HG03175 (cell line): ENCODE measurements around the gene KHDC4.
A peak's percentile ranks its signal among the peaks of the same experiment; 100 is the strongest.
"Not testable (repeated sequence)": the region's sequence is repeated elsewhere in the genome, so short reads cannot be mapped to it uniquely, and the experiment has no call there.

Experiments used
- ATAC-seq: cut with Tn5 transposase; IDR thresholded peaks from one replicate; pipeline ENCODE4 v1.9.1; 2021; ENCODE audit warnings: mild to moderate bottlenecking, moderate library complexity; ENCODE audit not compliant: unreplicated experiment

The KHDC4 gene

DNA sequence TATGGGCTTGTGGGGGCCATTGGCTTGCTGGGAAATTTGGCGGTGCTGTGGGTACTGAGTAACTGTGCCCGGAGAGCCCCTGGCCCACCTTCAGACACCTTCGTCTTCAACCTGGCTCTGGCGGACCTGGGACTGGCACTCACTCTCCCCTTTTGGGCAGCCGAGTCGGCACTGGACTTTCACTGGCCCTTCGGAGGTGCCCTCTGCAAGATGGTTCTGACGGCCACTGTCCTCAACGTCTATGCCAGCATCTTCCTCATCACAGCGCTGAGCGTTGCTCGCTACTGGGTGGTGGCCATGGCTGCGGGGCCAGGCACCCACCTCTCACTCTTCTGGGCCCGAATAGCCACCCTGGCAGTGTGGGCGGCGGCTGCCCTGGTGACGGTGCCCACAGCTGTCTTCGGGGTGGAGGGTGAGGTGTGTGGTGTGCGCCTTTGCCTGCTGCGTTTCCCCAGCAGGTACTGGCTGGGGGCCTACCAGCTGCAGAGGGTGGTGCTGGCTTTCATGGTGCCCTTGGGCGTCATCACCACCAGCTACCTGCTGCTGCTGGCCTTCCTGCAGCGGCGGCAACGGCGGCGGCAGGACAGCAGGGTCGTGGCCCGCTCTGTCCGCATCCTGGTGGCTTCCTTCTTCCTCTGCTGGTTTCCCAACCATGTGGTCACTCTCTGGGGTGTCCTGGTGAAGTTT is 7.8 kb upstream of the KHDC4 start:
- no peak for ATAC-seq

DNA sequence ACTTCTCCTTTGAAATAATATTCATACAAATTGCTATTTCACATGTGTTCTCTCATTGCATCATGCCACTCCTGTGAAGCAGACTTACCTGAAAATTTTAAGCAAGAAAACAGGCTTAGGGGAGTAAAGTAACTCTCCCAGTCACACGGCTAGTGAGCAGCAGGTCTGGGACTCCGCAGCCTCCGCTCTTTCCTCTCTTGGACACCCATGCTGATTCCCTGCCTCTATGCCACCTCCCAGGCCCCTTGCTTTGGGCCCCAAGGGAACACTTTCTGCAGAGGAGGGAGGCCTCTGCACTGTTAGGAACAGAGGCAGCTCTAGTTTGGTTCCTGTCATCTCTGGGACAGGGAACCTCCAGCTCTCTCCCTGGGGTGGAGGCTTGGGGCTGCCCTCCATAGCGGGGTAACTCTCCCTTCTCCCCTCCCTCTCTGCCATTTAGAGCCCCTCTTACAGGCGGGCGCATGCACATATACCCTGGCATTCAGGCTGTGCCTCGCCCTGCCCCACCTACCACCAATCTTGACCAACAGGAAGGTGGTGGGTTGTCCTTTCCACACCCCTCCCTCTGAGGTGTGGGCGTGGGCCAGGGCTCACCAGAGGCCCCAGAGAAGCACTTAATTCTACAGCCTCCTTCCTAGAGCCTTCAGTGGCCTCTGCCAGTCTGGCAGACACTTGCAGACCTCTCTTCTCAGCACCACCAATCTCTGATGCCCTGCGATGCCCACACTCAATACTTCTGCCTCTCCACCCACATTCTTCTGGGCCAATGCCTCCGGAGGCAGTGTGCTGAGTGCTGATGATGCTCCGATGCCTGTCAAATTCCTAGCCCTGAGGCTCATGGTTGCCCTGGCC is 7.0 kb upstream of the KHDC4 start, which contains the start of gene RXFP4:
RXFP4 (plus strand) TSS at position 646 of the 852 bp plus-strand sequence; CDS start at position 718, 72 bp downstream.
- no peak for ATAC-seq

DNA sequence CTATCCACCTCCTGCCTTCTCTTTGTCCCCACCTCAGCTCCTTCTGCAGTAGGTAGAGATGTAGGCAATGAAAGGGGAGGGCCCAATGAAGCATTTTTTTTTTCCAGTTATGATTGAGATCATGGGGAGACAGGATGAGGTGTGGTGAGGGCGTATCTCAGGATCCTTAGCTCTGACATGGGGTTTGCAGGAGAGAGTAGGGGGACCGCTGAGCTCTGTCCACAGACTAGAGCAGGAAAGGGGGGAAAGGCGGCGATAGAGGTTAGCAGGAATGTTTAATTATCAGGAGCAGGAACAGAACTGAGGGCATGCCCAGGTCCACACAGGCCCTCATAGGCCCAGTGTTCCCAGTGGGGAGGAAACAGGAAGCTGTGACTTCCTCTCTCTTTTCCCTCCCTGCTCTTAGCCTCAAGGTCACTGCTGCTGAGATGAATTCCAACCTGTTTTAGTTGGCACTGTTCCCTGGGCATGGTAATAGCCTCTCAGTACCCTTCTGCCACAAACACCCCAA is 6.3 kb upstream of the KHDC4 start:
- no peak for ATAC-seq

DNA sequence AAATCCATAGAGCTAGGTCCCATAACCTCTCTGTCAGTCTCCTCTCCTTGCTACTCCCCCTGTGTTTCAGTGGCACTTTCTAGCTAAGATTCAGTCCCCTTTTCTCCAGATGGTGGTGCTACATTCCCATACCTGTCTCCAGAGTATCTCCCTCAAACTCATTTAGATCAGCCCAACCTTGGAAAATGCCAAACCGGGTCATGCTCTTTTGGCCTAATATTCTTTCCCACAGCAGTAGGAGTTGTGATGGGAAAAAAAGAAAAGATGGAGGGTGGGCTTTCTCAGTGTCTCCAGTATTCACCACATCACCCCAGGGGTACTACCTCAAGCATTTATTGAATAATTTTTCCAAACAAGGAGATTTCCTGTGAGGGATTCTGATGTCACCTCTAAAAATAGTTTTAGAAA is 4.0 kb upstream of the KHDC4 start:
- no peak for ATAC-seq

DNA sequence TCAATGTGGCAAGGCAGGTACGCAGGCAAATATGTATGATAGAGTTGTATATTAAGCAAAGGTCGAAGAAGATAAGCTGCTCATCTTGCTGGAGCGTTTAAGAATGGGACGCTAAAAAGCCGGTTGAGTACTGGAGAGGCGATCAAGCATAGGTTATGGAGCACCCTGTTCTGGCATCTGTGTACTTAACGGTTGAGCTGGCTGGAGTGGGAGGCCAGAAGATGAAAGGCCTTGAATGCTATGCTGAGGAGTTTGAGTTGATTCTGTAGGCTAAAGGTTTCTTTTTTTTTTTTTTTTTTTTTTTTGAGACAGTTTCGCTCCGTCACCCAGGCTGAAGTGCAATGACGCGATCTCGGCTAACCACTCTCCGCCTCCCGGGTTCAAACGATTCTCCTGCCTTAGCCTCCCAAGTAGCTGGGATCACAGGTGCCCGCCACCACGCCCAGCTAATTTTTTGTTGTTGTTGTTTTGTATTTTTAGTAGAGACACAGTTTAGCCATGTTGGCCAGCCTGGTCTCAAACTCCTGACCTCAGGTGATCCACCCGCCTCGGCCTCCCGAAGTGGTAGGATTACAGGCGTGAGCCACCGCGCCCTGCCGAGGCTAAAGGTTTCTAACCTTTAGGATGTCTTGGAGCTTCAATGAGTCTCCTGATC is 850 bp upstream of the KHDC4 start:
- no peak for ATAC-seq

DNA sequence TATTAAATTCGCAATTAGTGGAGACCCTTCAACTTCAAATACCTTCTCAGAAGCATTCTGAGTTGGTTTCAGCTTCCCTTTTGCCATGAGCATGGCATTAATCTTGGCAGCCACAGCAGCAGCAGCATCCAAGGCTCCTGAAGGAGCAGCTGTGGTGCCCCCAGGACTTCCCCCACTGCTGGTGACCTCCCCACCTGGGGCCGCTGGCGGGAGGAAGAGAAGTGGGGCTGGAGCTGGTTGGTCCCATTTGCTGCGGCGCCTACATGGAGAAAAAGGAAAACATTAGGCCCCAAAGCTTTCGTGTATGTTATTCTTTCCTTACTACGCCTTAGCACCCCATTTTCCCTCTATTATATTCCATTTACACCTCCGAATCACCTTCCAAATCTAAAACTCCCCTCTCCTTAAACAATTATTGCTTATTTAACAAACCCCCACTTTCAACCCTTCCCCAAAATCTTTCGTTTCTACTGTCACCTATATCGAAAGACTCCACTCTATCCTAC is 569 bp downstream of the KHDC4 start:
- ATAC-seq, result no peak

DNA sequence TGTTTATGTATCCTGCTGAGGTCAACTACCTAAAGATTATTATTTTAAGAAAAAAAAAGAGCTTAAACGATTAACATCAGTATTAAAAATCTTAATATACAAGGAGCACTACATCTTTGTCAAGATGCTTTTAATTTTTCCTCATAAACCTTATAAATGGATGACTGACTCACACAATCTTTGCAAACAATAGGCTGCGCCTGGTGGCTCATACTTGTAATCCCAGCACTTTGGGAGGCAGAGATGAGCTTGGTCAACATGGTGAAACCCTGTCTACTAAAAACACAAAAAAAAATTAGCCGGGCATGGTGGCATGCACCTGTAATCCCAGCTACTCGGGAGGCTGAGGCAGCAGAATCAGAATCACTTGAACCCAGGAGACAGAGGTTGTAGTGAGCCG is 1.7 kb downstream of the KHDC4 start:
- ATAC-seq, result no peak

DNA sequence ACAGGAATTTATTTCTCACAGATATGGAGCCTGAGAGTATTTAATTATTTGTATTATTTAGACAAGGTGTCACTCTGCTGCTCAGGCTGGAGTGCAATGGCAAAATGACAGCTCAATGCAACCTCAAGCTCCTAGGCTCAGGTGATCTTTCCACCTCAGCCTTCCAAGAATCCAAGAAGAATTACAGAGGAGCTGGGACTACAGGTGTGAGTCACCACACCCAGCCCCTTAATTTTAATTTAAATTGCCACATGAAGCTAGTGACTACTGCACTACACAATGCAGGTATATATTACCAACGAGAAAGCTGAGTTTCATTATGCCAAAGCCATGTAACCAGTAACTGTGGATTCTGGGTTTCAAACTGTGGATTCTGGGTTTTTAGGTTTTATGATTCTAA is 2.1 kb downstream of the KHDC4 start:
- no peak for ATAC-seq

DNA sequence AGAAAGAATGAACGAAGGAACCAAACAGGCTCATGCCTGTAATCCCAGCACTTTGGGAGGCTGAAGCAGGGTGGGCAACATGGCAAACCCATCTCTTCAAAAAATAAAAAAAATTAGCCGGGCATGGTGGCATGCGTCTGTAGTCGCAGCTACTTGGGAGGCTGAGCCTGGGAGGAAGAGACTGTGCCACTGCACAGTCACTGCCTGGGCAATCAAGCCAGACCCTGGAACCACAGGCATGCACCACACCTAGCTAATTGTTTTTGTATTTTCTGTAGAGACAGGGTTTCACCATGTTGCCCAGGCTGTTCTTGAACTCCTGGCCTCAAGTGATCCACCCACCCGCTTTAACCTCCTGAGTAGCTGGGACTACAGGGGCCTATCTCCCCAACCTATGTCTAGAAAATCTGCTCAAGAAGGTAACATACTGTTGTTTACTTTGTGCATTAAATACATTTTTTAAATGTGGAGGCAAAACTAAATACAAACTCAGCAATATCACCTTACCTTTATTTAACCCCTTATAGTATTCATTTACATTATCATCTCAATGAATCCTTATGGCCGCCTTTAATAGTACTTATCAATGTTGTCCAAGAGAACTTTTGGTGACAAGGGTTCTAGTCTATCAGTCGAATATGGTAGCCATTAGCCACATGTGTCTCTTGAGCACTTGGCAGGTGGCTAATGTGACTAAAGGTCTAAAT is 2.7 kb downstream of the KHDC4 start:
- ATAC-seq, result no peak

DNA sequence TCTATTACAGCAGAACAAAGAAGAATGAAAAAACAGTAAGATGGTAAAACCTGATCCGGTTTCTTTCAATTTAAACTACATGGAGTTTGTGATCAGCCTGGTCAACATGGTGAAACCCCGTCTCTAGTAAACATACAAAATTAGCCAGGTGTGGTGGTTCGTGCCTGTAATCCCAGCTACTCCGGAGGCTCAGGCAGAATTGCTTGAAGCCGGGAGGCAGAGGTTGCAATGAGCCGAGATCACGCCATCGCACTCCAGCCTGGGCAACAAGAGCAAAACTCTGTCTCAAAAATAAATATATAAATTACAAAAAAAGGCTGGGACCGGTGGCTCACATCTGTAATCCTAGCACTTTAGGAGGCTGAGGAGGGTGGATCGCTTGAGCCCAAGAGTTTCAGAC is 3.5 kb downstream of the KHDC4 start:
- ATAC-seq, result not testable (repeated sequence)

DNA sequence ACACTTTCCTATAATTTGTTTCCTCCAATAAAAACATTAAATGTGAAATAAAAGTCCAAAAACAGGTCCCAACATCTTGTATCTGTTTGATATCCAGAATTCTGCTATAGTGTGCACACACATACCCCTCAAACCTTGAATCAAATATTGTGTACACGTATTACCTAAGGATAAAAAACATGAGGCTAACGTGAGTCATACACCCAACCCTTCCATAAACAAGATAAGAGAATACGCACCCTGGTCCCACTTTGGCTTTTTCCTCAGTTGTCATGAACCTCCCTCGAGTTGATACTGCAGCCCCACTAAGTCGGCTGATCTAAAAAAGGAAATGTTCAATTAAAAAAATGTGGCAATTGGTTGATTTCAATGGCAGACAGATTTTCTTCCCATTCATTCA is 5.2 kb downstream of the KHDC4 start:
- no peak for ATAC-seq

DNA sequence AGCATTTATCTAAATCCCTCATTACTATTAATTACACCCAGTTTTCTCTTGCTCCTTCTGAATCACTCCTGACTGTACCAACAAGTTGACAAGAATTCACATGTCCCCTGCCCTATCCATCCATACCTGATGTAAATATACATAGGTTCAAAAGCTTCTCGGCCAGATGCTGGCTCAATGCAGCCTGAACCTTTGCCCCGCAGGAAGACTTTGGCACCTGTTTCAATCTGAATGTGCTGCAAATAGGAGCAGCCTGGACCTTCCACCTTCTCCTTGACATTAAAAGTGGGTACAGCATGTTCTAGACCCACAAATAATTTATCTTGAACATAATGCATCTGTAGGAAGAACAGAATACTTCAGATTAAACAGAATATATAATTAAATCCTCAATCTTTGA is 8.7 kb downstream of the KHDC4 start:
- ATAC-seq, result no peak

DNA sequence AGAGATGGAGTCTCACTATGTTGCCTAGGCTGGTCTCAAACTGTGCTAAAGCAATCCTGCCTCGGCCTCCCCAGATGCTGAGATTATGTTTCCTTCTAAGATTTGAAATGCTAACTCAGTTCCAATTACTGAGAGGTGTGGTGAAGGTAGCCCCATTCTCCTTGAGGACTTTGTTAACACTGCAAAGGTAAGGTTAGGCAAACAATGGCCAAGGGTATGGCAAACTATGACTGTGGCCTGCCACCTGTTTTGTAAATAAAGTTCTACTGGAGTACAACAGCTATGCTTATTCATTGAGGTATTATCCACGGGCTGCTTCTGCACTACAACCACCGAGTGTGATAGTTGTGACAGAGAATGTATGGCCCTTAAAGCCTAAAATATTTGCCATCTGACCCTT is 13.5 kb downstream of the KHDC4 start:
- ATAC-seq, result no peak

DNA sequence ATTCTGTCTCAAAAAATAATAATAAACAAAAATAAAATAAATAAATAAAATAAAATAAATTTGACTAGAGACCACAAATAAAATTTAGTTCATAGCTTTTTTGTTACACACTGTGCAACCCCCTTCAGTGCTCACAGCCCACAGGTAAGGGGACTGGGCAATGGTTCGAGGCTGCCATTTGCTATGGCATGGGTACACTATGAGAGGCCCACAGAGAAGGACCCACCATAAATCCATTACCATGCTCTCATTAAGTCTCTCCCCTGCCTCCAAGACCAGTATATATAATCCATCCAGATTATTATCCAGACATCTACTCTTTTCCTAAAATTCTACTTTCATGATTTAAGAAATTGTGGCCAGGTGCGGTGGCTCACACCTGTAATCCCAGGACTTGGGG is 14.4 kb downstream of the KHDC4 start:
- no peak for ATAC-seq

DNA sequence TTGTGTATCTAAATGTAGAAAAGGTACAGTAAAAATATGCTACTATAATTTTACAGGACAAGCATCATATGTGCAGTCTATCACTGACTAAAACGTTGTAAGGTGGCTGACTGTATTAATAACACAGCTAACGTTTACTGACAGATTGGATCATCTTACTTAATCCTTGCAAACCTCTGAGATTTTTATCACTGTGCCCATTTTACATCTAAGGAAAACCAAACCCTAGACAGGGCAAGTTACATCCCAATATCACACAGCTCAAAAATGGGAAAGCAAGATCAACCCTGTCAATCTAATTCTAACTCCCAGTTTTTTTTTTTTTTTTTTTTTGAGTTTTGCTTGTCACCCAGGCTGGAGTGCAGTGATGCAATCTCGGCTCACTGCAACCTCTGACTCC is 15.6 kb downstream of the KHDC4 start:
- no peak for ATAC-seq

DNA sequence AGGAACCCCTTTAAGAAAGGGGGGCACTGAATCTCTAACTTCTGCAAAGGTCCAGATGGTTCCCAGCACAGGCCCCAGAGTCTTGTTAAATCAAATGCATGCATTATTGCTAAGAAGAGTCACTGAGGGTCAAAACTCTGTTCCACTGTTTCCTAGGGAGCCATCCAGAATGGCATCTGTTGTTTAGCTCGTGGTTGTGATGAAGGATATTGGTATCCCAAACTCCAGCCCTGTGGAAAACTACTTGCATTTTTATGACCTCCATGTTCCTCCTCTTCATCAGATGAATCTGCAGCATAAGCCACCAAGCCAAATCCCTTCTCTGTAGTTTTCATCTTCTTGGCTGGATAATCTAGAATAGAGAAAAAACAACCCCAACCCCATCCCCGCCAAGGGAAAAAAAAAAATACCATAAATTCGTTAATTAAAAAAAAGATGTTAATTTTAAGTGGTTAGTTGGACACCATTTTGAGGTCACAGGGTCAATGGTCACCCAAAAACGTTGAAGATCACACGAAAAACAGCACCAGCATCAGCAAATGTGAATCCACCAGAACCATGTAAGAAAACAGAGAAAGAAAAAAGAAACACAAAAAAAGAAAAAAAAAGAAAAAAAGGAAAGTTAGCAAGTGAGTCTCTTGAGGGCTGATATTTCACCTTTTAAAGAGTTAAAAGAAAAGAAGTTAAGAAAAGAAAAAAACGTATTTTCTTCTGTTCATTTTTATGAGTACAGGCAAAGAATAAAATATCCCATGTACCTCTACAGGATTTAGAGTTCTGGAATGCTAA is 20.1 kb downstream of the KHDC4 start:
- ATAC-seq, result no peak

DNA sequence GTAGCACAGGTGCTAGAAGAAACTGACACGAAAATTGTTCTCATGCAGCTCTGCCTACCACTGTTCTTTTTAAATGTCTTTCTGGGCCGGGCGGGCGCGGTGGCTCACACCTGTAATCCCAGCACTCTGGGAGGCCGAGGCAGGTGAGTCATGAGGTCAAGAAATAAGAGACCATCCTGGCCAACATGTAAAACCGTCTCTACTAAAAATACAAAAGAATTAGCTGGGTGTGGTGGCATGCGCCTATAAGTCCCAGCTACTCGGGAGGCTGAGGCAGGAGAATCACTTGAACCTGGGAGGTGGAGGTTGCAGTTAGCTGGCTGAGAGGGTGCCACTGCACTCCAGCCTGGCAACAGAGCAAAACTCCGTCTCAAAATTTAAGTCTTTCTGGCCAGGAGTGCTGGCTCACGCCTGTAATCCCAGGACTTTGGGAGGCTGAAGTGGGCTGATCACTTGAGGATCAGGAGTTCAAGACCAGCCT is 22.1 kb downstream of the KHDC4 start:
- no peak for ATAC-seq

DNA sequence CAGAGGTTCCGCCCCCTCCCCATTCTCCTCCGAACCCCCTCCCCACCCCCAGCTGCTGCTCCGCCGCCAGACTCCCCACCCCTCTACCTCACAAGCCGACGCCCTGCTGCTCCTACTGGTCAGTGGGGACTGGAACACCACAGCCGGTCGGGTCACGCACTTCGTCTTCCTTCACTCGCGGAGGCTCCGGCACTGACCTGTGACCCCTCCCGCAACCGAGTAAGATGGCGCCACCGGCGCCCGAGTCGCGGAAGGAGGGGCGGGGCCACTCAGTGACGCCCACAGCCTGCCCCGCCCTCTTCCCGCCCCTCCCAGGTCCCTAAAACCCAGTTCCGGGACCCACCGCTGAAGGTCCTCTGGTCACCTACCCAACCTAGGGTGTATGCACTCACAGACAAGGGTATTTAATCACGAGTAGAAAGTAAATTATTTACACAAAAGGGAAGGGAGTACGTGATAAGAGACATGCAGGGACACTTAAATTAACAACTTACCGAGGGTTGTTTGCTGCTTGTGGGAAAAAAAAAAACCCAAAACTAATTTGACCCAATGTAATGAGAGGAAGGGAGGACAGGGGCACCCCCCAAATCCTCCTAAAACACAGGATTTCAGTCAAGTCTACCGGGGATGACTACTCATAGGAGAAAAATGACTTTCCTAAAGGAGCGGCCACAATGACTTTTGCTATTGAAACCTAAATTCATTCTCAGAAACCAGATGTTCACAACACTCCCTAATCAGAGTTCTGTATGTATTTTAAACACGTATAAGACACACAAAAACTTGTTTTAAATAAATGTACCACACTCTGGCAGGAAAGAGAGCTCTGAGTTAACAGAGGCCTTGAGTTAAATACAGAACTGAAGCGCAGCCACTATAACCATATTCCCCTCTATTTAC is 22.8 kb downstream of the KHDC4 start, which contains the start of gene RIT1:
RIT1 (minus strand) TSS at position 194 of the 900 bp plus-strand sequence. CDS start 588 bp downstream, outside the sequence.
- ATAC-seq, result peak; percentile 86
